GM12873 (cell line): Measurements from ENCODE around the gene PTPRH.
A peak's percentile ranks its signal among the peaks of the same experiment; 100 is the strongest.

Experiments used
- CTCF ChIP-seq: IDR thresholded peaks from 2 replicates; pipeline ENCODE4 v1.5.1; 2012; ENCODE audit warnings: low read depth, mild to moderate bottlenecking, moderate library complexity, low read length, control low read depth; ENCODE audit not compliant: insufficient read depth; ENCODE audit errors: missing control alignments

Gene PTPRH

GRCh38 chr19:55146705-55147273 is 62.5 kb downstream of the PTPRH start:
- no peak for TF ChIP-seq CTCF

GRCh38 chr19:55146078-55146704 is 63.1 kb downstream of the PTPRH start:
- peak; percentile 63 for TF ChIP-seq CTCF

GRCh38 chr19:55145232-55145631 is 64.1 kb downstream of the PTPRH start:
- no peak for TF ChIP-seq CTCF

DNA sequence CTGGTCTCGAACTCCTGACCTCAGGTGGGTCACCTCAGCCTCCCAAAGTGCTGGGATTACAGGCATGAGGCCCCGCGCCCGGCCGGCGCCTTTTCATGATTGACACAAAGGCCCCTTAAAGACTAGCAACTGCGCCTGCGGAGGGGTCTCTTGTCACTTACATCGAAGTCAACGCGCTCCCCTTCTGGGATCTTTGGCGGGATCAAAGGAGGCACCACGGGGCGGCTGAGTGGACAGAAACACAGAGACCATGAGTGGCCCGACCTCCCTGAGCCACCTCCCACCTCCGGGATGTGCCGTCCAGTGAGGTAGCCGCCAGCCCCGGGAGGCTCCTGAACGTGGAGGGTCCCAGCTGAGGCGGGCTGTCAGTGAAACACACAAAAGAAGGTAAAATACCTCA is 67.6 kb downstream of the PTPRH start:
- no peak for TF ChIP-seq CTCF

GRCh38 chr19:55137915-55138314 is 71.4 kb downstream of the PTPRH start:
- no peak for TF ChIP-seq CTCF

- TF ChIP-seq CTCF, result no peak
Measured at GRCh38 chr19:55136399-55137102, 72.8 kb downstream of the PTPRH start.

DNA sequence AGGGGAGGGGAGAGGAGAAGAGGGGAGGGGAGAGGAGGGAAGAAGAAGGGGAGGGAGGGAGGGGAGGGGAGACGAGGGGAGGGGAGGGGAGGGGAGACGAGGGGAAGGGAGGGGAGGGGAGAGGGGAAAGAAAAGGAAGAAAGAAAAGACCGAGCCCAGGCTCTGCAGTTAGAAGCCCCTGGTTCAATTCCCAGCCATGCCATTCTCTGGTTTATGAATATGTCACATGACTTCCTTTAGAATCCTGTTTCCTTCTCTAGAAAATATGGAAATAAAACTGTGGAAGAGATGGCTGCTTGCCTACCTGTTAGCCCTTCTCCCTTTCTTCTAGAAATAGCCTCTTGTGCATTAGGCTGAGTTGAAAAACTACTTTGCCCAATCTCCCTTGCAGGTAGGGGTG is 74.6 kb downstream of the PTPRH start:
- TF ChIP-seq CTCF, result no peak
